ENCODE measurements around the gene ADH1C.
"Not testable (repeated sequence)": the region's sequence is repeated elsewhere in the genome, so short reads cannot be mapped to it uniquely, and the experiment has no call there.

Gene ADH1C

DNA sequence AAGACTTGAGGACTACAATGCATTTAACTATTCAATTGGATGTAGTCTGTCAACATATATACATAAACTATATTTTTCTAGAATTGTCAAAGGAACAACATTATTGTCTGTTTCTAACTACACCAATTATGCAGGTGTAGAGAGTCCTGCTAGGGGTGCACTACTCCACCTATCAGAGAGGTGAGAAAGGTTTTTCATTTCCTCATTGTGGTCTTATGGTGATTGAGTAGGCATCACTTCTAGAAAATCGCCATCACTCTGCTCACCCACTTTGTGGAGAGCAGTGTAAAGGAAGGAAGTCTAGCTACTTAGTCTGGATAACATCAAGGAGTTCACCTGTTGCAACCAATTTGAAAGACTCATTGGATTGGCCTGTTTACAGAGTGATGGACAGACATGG is 4.4 kb upstream of the ADH1C start:
- DNase-seq: no peak

DNA sequence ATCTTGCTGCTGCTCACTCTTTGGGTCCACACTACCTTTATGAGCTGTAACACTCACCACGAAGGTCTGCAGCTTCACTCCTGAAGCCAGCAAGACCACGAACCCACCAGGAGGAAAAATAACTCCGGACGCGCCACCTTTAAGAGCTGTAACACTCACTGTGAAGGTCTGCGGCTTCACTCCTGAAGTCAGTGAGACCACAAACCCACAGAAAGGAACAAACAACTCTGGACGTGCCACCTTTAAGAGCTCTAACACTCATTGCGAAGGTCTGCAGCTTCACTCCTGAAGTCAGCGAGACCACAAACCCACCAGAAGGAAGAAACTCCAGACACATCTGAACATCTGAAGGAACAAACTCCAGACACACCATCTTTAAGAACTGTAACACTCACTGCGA is 3.6 kb upstream of the ADH1C start:
- DNase-seq: not testable (repeated sequence)

DNA sequence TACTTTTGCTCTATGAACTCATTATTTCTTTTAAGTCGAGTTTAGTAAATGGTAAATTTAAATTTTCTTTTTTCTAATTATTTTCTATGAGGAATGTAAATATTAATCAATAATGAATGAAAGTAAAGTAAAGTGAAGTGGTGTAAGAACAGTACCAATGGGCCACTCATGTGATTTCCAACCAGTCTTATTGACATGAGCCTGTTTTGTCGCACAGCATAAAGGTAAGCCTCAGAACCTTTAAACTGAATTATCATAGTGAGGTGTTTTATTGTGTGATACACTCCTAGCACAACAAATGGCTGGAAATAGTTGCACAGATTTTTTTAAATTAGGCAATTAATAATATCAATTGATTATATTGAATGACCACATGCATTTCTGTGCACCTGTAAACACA is 1.1 kb downstream of the ADH1C start:
- DNase-seq: no peak

DNA sequence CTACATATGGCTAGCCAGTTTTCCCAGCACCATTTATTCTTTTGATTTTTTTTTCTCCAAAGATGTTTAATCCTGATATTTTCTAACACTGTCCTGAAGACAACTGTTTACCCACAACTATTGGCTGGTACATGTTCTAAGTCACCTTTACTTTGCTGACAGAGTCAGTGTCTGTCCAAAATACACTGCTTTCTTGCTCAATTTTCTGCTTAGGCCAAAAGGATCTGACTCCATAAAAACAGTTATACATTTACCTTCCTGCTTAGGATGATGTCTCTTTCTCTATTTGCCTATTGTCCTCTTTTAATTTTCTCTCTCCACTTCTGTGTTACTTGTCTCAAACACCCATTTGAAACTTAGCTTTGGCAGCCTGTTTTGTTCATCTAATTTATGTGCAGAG is 3.2 kb downstream of the ADH1C start:
- no peak for DNase-seq

DNA sequence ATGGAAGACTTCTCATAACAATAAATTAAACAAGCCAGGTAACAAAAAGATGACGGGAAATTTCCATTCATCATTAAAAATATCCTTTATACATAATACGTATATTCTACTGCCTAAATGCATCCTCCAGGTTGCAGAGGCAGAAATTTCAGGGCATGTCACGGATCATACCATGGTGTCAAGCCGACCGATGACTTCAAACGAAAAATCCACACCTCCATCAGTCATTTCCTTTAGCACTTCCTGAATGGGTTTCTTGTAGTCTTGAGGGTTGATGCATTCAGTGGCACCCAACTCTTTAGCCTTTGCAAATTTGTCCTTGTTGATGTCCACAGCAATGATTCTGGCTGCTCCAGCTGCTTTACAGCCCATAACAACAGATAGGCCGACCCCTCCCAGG is 9.9 kb downstream of the ADH1C start:
- DNase-seq: not testable (repeated sequence)

DNA sequence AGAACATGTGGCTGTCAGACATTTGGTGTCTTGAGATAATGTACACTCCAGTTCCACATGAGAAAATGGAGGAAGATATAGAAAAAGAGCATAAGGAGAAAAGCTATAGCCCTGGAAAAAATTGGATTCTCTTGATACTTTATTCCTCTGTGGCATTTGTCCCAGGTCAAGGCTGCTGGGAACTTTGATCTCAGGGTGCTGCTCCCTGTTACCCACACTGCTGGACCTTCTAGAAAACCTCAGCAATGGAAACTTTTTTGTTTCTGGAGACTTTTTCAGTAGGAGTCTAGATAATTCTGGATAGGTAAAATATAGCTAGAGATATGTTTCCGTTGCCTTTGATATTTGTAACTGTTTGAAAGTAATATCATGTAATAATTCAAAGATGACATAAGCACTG is 11.1 kb downstream of the ADH1C start:
- no peak for DNase-seq

DNA sequence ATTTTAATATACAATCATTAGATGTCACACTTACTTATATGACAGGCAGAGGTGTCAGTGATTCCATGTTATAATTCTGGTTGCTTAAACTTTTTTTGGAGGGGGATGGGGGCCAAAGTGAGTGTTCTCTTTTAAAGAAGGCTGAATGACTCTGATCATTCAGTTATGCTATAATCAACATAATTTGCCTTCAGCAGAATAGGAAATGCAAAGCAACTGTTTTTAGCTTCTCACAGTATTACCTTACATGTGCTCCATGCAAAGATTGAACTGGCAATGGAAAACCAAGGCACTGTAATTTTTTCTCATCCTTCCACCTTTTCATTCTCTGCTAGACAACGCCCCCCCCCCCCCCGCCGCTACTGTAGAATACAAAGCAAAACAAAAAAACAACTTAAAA is 13.4 kb downstream of the ADH1C start:
- DNase-seq: no peak

DNA sequence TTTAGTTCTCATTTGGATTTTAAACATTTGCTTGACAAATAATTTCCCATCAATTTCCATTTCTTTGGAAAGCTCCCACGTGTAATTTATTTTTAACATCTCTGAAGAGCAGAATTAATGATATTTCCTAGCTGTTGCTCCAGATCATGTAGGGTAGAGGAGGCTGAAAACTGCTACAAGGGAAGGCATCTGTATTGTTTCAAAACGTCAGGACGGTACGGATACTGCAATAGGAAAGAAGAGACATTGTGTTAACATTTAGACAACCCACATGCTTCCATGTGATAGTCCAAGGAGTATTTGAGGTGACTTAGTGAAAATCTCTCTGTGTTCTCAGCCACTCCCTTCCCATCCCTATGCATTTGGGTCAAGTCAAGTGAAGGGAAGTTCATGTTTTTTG is 16.0 kb downstream of the ADH1C start:
- no peak for DNase-seq

DNA sequence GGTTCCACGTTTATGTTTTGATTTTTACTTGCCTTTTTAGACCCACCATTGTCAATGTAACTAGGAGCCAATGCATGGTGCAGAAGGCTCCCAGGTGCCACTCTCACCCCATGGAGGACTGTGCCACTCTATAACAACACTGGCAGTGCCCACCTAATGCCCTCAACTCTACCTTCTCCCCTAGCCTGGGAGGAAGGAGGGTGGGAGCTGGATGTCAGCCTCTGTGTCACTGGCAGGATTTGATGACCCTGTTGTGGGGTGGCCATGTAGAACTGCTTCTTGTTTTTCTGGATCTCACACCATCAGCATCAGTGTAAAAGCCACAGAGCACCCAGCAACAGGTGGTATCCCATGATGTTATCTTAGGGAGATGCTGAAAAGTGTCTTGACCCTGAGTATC is 17.7 kb downstream of the ADH1C start:
- DNase-seq: no peak

DNA sequence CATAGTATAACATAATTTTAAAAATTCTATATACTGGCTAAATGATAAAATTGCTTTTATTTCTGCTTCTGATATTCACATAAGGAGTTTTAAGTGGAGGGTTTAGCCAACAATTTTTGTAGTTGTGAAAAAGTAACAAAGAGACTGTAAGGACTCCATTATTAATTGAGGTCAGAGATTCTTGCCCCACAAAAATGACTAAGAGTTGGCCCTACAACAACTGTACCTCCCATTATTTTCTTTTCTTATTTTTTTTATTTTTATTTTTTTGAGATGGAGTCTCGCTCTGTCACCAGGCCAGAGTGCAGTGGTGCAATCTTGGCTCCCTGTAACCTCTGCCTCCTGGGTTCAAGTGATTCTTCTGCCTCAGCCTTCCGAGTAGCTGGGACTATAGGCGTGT is 21.9 kb downstream of the ADH1C start:
- no peak for DNase-seq

DNA sequence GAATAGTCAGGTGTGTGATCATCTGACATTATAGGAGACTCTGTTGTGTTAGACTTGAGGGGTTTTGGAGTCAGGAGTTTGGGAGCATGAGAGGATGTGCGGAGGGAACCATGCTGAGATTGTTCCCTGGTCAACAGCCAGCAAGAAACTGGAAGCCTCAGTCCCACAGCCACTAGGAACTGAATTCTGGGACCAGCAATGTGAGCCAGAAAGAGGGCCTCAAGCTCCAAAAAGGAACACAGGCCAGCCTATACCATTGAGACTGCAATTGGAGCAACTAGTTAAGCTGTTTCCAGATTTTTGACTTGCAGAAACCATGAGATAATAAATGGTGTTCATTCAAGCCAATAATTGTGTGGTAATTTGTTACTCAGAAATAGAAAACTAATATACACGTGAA is 22.7 kb downstream of the ADH1C start:
- DNase-seq: no peak

DNA sequence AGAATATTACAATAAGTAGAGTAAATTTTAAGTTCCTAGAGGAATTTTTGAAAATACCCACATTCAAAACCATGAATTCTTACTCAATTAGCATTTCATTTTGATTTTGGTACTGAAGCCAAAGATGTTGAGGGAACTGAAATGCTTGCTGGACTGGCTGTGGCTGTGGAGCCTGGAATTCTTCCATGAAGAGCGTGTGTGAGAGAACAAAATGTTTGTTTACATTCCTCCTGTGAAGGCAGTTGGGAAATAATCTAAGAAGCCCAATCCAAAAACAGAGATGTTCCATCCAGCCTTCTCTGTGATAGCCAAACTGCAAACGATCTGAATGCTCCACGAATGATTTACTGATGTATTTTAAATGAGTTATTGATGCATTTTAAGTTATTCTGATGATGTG is 27.6 kb downstream of the ADH1C start:
- DNase-seq: no peak

DNA sequence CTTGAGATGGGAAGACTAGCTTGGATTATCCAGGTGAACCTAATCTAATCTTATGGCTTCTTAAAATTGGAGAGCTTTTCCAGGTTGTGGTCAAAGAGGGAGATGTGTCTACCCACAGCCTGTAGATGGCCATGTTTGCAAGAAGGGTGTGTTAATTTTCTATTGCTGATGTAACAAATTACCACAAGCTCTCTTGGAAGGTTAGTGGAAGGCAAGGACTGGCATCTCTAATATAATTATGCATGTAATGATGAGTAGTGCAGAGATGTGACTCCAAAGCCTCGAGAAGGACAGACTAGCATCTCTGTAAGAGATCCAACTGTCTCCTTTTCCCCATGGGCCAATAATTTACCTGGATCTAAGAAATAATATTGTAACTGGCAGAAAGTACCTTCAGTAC is 28.2 kb downstream of the ADH1C start:
- no peak for DNase-seq

DNA sequence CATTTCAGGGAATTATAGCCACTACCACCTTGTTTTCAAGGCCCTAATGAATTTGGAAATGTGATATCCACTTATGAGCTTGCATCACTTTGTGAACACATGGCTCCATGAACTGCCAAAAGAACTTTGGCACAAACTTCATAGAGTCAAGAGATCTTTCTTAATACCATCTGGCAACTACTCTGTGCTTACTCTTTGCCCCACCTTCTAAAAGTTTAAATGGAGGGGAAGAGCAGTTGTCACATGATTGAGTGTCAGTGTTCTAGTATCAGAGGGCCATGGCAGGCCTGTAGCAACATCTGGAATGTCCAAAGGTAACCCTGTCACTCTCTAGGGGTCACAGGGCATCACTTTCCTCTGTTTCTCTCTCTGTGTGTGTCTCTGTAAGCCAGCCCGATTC is 28.8 kb downstream of the ADH1C start:
- no peak for DNase-seq

DNA sequence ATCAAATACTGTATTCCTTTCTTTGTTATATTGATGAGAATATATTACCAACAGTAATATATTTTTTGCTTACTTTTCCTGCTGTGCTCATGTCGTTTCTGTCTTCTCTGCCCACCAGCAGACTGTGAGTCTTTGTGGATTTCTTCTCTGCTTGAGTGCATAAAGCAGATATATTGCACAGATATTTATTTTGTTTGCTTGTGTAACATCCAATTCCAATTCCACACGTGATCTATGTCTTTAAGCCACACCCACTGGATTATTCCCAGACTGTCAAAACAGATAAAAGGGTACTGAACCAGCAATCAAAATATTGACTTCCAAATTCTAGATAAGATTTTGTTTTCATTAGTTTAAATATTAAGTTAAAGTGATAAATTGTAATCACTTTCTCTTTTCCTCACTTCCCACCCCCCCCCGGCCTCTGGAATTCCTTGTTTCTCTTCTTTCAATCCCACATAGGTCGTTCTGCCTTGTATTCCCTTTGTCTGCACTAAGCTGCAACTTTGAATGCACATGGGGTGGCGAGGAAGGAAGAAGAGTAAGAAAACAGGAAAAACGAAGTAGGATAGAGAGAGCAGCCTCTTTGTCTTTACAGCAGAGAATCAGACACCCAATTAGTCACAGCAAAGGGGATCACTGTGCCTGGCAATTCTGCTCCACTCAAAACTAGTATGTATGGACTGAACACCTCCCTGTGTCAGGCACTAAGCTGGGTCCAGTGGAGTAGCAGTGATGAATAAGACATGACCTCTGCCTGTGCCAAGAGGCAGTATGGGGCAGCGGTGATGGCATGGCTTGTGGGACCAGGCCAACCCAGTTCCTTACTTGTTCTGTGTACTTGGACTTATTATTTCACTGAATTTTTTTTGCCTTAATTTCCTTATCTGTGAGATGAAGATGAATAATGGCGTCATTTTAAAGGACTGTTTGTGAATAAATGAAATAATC is 31.0 kb downstream of the ADH1C start, which contains the start of gene ADH1B:
Gene ADH1B, minus strand, starts transcription at position 161 of the 951 bp plus-strand sequence. Its CDS starts 70 bp downstream, at position 91.
- no peak for DNase-seq

DNA sequence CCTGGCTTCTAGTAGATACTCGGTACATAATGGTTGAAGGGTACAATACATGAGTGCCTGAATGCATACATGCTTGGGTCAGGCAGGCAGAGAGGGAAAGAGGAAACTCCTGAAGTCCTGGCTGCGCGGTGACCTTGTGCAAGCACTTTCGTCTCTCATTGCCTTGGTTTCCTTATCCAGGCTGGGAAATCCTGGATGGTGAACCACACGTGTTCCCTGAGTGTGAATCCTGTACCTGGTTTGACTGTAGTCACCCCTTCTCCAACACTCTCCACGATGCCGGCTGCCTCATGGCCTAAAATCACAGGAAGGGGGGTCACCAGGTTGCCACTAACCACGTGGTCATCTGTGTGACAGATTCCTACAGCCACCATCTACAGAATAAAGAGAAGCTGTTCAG is 34.7 kb downstream of the ADH1C start:
- DNase-seq: not testable (repeated sequence)

DNA sequence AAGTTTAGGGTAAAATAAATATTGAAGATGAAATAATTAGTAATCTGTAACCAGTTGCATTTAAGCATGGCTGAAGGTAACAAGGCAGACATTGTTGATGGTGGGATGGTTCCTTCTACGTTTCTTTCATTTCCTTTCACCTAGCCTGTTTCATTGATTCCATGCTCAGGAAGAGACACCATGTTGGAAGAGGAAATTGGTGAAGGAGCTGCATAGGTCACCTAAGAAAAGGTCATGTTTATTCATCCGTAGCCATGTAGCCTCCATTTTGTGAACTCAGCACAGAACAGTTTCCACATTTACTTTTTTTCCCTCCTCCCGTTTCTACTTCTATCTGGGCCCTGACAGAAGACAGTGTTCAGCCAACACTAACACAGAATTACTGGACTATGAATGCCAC is 35.2 kb downstream of the ADH1C start:
- DNase-seq: no peak

DNA sequence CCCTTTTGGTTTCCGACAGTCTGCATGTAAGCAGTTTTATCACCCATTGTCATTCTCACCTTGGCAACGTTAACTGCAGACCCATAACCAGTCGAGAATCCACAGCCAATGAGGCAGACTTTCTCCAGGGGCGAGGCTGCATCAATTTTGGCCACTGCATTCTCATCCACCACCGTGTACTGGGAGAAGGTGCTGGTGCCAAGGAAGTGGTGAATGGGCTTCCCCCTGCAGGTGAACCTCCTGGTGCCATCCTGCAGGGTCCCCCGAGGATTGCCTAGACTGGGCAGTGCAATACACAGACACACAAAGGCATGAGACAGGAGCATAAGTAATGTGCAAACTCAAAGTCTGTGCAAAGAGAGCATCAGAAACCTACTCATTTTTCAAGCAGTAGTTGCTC is 36.7 kb downstream of the ADH1C start:
- no peak for DNase-seq

DNA sequence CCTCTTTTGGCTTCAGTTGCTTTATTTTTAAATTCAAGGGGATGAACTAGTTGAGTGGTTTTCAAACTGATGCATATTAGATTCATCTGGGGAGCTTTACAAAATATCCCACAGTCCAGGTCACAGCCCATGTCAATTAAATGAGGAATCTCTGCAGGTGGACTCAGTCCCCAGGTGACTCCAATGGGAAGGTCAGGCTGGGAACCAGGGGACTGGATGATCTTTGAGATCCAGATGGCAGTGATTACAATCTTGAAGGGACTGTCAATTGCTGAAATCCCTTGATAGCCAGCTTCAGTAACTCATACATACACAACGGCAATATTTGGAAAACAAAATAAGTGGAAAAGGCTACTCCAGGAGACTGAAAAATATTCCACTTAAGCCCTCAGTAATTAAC is 38.3 kb downstream of the ADH1C start:
- DNase-seq: no peak

DNA sequence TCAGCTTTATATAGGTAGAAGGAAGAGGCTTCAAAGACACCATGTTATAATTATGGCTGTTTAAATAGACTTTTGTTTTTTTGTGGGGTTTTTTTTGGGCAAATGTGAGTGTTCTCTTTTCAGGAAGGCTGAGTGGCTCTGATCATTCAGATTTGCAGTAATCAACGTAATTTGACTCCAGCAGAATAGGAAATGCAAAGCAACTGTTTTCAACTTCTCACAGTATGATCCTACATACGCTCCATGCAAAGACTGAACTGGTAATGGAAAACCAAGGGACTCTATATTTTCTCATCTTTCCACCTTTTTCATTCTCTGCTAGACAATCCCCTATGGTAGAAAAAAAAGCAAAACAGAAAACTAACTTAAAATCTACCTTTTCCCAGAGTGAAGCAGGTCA is 42.2 kb downstream of the ADH1C start:
- DNase-seq: no peak

DNA sequence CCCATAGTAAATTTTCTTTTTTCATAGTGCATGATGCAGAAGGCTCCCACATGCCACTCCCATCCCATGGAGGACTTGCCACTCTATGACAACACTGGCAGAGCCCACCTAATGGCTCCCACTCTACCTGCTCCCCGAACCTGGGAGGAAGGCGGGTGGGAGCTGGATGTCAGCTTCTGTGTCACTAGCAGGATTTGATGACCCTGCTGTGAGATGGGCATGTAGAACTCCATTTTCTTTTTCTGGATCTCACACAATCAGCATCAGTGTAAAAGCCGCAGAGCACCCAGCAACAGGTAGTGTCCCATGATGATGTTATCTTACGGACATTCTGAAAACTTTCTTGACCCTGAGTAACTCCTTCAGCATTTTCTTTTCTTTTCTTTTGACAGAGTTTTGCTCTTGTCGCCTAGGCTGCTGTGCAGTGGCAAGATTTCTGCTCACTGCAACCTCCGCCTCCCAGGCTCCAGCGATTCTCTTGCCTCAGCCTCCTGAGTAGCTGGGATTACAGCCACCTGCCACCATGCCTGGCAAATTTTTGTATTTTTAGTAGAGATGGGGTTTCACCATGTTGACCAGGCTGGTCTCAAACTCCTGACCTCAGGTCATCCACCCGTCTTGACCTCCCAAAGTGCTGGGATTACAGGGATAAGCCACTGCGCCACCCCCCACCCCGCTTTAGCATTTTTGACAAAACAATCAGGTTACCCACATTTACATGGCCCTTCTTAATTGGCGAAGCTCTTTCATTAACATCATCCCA is 46.7 kb downstream of the ADH1C start:
- no peak for DNase-seq

DNA sequence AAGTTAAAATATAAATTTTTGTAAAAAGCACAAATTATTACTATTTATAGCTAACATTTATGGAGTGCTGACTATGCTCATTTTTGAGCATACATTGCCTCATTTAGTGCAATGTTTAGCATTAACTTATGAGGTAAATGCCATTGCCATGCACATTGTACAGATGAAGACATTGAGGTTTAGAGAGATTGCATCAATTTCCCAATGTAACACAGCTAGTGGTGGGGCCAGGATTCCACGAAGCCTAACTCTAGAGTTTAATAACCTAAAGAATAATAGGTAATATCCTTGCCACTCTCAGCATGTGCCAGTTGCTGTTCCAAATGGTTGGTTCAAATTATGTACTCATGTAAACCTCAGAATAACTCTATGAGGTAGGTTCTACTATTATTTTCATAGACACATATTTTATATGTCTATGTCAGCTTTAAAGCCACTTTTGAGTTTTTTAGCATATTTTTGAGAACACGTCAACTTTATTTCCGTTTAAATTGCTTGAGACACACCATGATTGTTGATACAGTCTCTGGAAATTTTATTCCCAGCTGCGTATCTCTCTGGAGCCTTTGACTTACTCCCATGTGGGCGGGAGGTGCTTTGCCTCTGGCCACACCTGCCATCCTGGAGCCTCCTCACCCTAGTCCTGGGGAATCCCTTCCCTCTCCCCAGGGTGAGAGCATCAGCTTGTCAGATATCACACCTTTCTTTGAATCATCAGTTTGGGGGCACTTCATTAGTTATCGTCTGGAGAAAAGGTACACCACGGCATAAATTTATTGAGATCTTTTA is 51.0 kb downstream of the ADH1C start:
- DNase-seq: no peak

DNA sequence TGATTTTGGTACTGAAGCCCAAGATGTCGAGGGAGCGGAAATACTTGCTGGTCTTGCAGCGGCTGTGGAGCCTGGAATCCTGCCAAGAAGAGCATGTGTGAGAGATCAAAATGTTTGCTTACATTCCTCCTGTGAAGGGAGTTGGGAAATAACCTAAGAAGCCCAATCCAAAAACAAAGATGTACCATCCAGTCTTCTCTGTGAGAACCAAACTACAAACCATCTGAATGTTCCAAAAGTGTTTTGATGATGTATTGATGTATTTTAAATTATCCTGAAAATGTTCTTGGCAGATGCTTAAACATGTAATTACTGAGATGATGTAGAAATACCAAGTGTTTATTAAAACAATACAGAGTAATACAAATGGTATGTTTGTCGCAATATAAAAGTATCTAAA is 51.6 kb downstream of the ADH1C start:
- no peak for DNase-seq

All from NCI-H187 (cell line).